ENCODE results near the gene HOMER1. TPM values are rescaled to one million over a fixed set of nuclear protein-coding genes. Genes with fewer than 3 reads are reported as not detected.
A peak's percentile ranks its signal among the peaks of the same experiment; 100 is the strongest.

The HOMER1 gene
- total and polyA plus RNA-seq, 9 of the 15 experiments (the other 6 are each of a cell fraction or from before 2014, with no cell fraction given): 6.3 to 39.9 (median 9.9) TPM

DNA sequence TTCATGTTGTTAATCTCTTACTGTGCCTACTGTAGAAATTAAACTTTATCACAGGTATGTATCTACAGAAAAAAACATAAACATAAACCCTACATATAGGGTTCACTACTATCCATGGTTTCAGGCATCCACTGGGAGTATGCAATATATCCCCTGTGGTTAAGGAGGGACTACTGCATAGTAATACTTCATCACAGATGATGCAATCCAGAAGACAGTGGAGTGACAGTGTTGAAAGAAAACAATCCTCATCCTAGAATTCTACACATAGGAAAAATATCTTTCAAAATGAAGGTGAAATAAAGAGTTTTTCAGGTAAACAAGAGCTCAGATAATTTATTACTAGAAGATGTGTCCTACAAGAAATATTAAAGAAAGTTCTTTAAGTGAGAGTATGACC, 105.9 kb downstream of the HOMER1 start:
- ChIA-PET POLR2A (interaction anchor here (0.6 to 0.9 kb wide), 2 partner anchors 8 to 607 kb away, joined by 3 to 4 read pairs; no protein-coding TSS in a partner anchor), CTCF (ENCODE audit: low intra/inter-chr PET ratio) (no interaction called here)
- no peaks in the 10 kb centered on the region for H3K27me3 ChIP-seq (ENCODE audit: control insufficient read depth in 2 of 2, insufficient read depth in 2 of 2, low read length in 2 of 2)
- H3K79me2 ChIP-seq (ENCODE audit: control insufficient read depth, insufficient read depth, low read length): no peaks in the 10 kb centered on the region
- no peak overlapping the region for H3K4me3 ChIP-seq
- no peak overlapping the region for H2AFZ ChIP-seq (ENCODE audit: low read depth, low read length)
- no peak overlapping the region for H3K4me2 ChIP-seq (ENCODE audit: insufficient read depth, low read length)
- H3K9ac ChIP-seq (ENCODE audit: insufficient read depth in 1 of 2, low read depth in 2 of 2, low read length in 2 of 2): no peak overlapping the region
- DNase-seq (ENCODE audit: extremely low read depth in 1 of 4, low spot score in 3 of 4) (no peak), FAIRE-seq (no peak), ATAC-seq (no peak)
- no peaks in the 10 kb centered on the region for H4K20me1 ChIP-seq (replicated peaks; ENCODE audit: control insufficient read depth, insufficient read depth, low read length)
- H3K9me1 ChIP-seq (ENCODE audit: control insufficient read depth, insufficient read depth, low read length): no peaks in the 10 kb centered on the region
- intact Hi-C loops (cut with micrococcal nuclease): no loop called here
- peaks cover 9% of the 10 kb centered on the region for H3K9me3 ChIP-seq (replicated peaks; ENCODE audit: control insufficient read depth, insufficient read depth, low read depth, low read length)
- H3K4me1 ChIP-seq (replicated peaks in 1 of 2; ENCODE audit: control insufficient read depth in 2 of 2, insufficient read depth in 2 of 2, low read length in 2 of 2): no peaks in the 10 kb centered on the region
- no TSS peak for BruUV-seq (replicated peaks)
- no peaks in the 10 kb centered on the region for H3K36me3 ChIP-seq (ENCODE audit: control insufficient read depth, insufficient read depth, low read length)
- TF ChIP-seq, protein P1, sequence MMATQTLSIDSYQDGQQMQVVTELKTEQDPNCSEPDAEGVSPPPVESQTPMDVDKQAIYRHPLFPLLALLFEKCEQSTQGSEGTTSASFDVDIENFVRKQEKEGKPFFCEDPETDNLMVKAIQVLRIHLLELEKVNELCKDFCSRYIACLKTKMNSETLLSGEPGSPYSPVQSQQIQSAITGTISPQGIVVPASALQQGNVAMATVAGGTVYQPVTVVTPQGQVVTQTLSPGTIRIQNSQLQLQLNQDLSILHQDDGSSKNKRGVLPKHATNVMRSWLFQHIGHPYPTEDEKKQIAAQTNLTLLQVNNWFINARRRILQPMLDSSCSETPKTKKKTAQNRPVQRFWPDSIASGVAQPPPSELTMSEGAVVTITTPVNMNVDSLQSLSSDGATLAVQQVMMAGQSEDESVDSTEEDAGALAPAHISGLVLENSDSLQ (IDR thresholded peaks at IDR 0.05): 0 out of 2 replicates have a peak, but pooled peaks have one; percentile 19
- TF ChIP-seq CEBPG (CRISPR knock-in tag; IDR thresholded peaks at IDR 0.05) (peak; percentile 53; the same call in 1 of the 2 replicates), CEBPG (tag; conservative IDR thresholded peaks at IDR 0.05 in 1 of 2, IDR thresholded peaks at IDR 0.05 in 1 of 2) (peak; percentile 62 to 84), CEBPB (tag; IDR thresholded peaks at IDR 0.05) (peak; percentile 63), TRIM24 (IDR thresholded peaks at IDR 0.05) (peak; percentile 62 to 73; a peak in 3 of 4 replicates), RBM39 (optimal IDR thresholded peaks at IDR 0.05; ENCODE audit: low read depth, low read length) (no peak)
- TF ChIP-seq, protein P2, sequence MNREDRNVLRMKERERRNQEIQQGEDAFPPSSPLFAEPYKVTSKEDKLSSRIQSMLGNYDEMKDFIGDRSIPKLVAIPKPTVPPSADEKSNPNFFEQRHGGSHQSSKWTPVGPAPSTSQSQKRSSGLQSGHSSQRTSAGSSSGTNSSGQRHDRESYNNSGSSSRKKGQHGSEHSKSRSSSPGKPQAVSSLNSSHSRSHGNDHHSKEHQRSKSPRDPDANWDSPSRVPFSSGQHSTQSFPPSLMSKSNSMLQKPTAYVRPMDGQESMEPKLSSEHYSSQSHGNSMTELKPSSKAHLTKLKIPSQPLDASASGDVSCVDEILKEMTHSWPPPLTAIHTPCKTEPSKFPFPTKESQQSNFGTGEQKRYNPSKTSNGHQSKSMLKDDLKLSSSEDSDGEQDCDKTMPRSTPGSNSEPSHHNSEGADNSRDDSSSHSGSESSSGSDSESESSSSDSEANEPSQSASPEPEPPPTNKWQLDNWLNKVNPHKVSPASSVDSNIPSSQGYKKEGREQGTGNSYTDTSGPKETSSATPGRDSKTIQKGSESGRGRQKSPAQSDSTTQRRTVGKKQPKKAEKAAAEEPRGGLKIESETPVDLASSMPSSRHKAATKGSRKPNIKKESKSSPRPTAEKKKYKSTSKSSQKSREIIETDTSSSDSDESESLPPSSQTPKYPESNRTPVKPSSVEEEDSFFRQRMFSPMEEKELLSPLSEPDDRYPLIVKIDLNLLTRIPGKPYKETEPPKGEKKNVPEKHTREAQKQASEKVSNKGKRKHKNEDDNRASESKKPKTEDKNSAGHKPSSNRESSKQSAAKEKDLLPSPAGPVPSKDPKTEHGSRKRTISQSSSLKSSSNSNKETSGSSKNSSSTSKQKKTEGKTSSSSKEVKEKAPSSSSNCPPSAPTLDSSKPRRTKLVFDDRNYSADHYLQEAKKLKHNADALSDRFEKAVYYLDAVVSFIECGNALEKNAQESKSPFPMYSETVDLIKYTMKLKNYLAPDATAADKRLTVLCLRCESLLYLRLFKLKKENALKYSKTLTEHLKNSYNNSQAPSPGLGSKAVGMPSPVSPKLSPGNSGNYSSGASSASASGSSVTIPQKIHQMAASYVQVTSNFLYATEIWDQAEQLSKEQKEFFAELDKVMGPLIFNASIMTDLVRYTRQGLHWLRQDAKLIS (CRISPR knock-in tag; IDR thresholded peaks at IDR 0.05): no peak
- TF ChIP-seq, protein P3, sequence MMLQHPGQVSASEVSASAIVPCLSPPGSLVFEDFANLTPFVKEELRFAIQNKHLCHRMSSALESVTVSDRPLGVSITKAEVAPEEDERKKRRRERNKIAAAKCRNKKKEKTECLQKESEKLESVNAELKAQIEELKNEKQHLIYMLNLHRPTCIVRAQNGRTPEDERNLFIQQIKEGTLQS (IDR thresholded peaks at IDR 0.05): peak; percentile 80
- TF ChIP-seq, protein P3 (CRISPR knock-in tag; conservative IDR thresholded peaks at IDR 0.05): no peak
- H3K27ac ChIP-seq (ENCODE audit: extremely low read depth, low read depth, low read length): no peak overlapping the region
- in situ Hi-C loops (cut with MboI): no loop called here
